ENCODE results near the gene ZKSCAN7. TPM values are rescaled to one million over a fixed set of nuclear protein-coding genes. Genes with fewer than 3 reads are reported as not detected.
A peak's percentile ranks its signal among the peaks of the same experiment; 100 is the strongest.

Gene ZKSCAN7
- total and polyA plus RNA-seq, 2 experiments from 2014 or later: 4.7 to 17.8 TPM

- peak overlapping the region; percentile 60 for H3K4me3 ChIP-seq
- TF ChIP-seq ZNF331 (CRISPR knock-in tag; IDR thresholded peaks at IDR 0.05; ENCODE audit: low read depth) (no peak), JUNB (IDR thresholded peaks at IDR 0.05; ENCODE audit: unreplicated experiment) (no peak), POLR2AphosphoS5 (IDR thresholded peaks at IDR 0.05; ENCODE audit: low read depth) (no peak), CTCF (conservative IDR thresholded peaks at IDR 0.05; ENCODE audit: low read depth in 2 of 2) (no peak), ZNF114 (CRISPR knock-in tag; IDR thresholded peaks at IDR 0.05) (no peak), NANOG (IDR thresholded peaks at IDR 0.05; ENCODE audit: borderline replicate concordance) (no peak), REST (IDR thresholded peaks at IDR 0.05; ENCODE audit: unreplicated experiment) (no peak)
- Mint-ChIP-seq H3K9me3 (peaks cover 2% of the 10 kb centered on the region; the same call in 1 of the 3 replicates), H3K36me3 (ENCODE audit: low read depth) (peaks cover 19% of the 10 kb centered on the region), H3K27me3 (ENCODE audit: insufficient read depth, low read depth, poor library complexity) (peaks cover 8% of the 10 kb centered on the region), H3K4me3 (peak overlapping the region; percentile 95), H3K27ac (no peak overlapping the region), H3K4me1 (peaks cover 31% of the 10 kb centered on the region)
- peaks cover 20% of the 10 kb centered on the region; the same call in 1 of the 2 replicates for H3K4me1 ChIP-seq (ENCODE audit: insufficient read depth)
- peaks cover 59% of the 10 kb centered on the region for H3K79me2 ChIP-seq (replicated peaks; ENCODE audit: insufficient read depth)
- peaks cover 6% of the 10 kb centered on the region; the same call in 1 of the 2 replicates for H3K9me2 ChIP-seq (ENCODE audit: insufficient read depth)
- H2AFZ ChIP-seq: no peak overlapping the region
- ATAC-seq (no peak), DNase-seq (ENCODE audit: low spot score) (no peak)
- H3K36me3 ChIP-seq (ENCODE audit: insufficient read depth): no peaks in the 10 kb centered on the region
- peak overlapping the region; percentile 93 for H3K4me2 ChIP-seq
- no peaks in the 10 kb centered on the region for H3K27me3 ChIP-seq (ENCODE audit: insufficient read depth)
- H4K20me1 ChIP-seq (replicated peaks; ENCODE audit: insufficient read depth): peaks cover 20% of the 10 kb centered on the region
- H3K27ac ChIP-seq (ENCODE audit: low read depth): no peak overlapping the region
- H3F3A ChIP-seq (replicated peaks; ENCODE audit: low read depth): no peaks in the 10 kb centered on the region
Observed at GRCh38 chr3:44509393-44509921, 45.5 kb upstream of the ZKSCAN7 start.

GRCh38 chr3:44510000-44510368 is 45.0 kb upstream of the ZKSCAN7 start:
- H3K27me3 Mint-ChIP-seq (ENCODE audit: insufficient read depth, low read depth, poor library complexity): peaks cover 8% of the 10 kb centered on the region
- H3K27ac ChIP-seq (ENCODE audit: low read depth): no peak overlapping the region
- peaks cover 2% of the 10 kb centered on the region; the same call in 1 of the 3 replicates for H3K9me3 Mint-ChIP-seq
- no peak overlapping the region for H3K27ac Mint-ChIP-seq
- H3K4me2 ChIP-seq: peak overlapping the region; percentile 93
- H3K36me3 Mint-ChIP-seq (ENCODE audit: low read depth): peaks cover 19% of the 10 kb centered on the region
- H2AFZ ChIP-seq: peak overlapping the region; percentile 87
- H3K36me3 ChIP-seq (ENCODE audit: insufficient read depth): no peaks in the 10 kb centered on the region
- peaks cover 31% of the 10 kb centered on the region for H3K4me1 Mint-ChIP-seq
- DNase-seq (ENCODE audit: low spot score) (no peak), ATAC-seq (no peak)
- no peaks in the 10 kb centered on the region for H3F3A ChIP-seq (replicated peaks; ENCODE audit: low read depth)
- peaks cover 16% of the 10 kb centered on the region for H4K20me1 ChIP-seq (replicated peaks; ENCODE audit: insufficient read depth)
- H3K27me3 ChIP-seq (ENCODE audit: insufficient read depth): no peaks in the 10 kb centered on the region
- peaks cover 54% of the 10 kb centered on the region for H3K79me2 ChIP-seq (replicated peaks; ENCODE audit: insufficient read depth)
- peak overlapping the region; percentile 60 for H3K4me3 ChIP-seq
- peaks cover 8% of the 10 kb centered on the region; the same call in 1 of the 2 replicates for H3K9me2 ChIP-seq (ENCODE audit: insufficient read depth)
- peak overlapping the region; percentile 95 for H3K4me3 Mint-ChIP-seq
- peaks cover 20% of the 10 kb centered on the region; the same call in 1 of the 2 replicates for H3K4me1 ChIP-seq (ENCODE audit: insufficient read depth)
- no peak for TF ChIP-seq ZNF462 (CRISPR knock-in tag; IDR thresholded peaks at IDR 0.05)
- no peak for TF ChIP-seq EZH2phosphoT487 (IDR thresholded peaks at IDR 0.05; ENCODE audit: unreplicated experiment)
